ENCODE measurements around the gene SCOC. TPM values are rescaled to one million over a fixed set of nuclear protein-coding genes. Genes with fewer than 3 reads are reported as not detected.
A peak's percentile ranks its signal among the peaks of the same experiment; 100 is the strongest.

The SCOC gene
- total RNA-seq, 4 donors from 2014 or later: 28.6 to 40.5 (median 37.9) TPM

DNA sequence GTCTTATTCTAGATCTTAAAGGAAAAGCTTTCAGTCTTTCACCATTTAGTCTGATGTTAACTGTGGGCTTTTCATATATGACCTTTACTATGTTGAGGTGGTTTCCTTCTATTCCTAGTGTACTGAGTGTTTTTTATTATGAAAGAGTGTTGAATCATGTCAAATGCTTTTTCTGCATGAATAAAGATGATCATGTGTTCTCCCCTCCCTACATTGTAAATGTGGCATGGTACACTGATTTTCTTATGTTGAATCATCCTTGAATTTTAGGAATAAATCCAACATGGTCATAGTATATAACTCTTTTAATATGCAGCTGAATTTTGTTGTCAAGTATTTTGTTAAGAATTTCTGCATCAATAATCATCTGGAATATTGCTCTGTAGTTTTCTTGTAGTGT is 49.7 kb downstream of the SCOC start:
- TF ChIP-seq, protein P1, sequence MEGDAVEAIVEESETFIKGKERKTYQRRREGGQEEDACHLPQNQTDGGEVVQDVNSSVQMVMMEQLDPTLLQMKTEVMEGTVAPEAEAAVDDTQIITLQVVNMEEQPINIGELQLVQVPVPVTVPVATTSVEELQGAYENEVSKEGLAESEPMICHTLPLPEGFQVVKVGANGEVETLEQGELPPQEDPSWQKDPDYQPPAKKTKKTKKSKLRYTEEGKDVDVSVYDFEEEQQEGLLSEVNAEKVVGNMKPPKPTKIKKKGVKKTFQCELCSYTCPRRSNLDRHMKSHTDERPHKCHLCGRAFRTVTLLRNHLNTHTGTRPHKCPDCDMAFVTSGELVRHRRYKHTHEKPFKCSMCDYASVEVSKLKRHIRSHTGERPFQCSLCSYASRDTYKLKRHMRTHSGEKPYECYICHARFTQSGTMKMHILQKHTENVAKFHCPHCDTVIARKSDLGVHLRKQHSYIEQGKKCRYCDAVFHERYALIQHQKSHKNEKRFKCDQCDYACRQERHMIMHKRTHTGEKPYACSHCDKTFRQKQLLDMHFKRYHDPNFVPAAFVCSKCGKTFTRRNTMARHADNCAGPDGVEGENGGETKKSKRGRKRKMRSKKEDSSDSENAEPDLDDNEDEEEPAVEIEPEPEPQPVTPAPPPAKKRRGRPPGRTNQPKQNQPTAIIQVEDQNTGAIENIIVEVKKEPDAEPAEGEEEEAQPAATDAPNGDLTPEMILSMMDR (IDR thresholded peaks at IDR 0.05): no peak
- DNase-seq (ENCODE audit: low spot score) (no peak), ATAC-seq (ENCODE audit: low FRiP score) (no peak)

DNA sequence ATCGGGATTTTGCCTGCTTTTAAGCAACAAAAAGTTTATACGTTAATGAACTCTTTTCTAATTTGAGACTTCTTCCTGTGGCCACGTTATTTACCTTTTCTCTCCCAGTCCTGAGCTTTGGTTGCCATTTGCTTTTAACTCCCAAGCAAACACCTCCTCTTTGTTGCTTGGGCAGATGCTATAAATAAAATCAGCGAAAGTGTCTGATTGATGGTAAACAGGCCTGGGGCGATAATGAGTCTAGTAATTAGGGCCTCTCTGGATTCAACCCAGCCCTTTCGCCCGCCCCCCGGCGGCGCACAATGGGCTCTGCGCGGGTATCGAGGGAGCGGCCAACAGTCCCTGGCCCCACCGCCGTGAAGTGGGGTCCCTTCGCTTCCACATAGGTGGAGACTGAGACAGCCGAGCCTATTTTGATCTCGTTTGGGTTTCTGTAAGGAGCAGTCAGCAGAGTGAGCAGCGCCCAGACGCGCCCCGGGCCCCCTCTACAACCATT is 53.2 kb downstream of the SCOC start:
- peak; percentile 26 for ATAC-seq (ENCODE audit: low FRiP score)
- no peak for DNase-seq (ENCODE audit: low spot score)
- TF ChIP-seq, protein P1 (IDR thresholded peaks at IDR 0.05): no peak

DNA sequence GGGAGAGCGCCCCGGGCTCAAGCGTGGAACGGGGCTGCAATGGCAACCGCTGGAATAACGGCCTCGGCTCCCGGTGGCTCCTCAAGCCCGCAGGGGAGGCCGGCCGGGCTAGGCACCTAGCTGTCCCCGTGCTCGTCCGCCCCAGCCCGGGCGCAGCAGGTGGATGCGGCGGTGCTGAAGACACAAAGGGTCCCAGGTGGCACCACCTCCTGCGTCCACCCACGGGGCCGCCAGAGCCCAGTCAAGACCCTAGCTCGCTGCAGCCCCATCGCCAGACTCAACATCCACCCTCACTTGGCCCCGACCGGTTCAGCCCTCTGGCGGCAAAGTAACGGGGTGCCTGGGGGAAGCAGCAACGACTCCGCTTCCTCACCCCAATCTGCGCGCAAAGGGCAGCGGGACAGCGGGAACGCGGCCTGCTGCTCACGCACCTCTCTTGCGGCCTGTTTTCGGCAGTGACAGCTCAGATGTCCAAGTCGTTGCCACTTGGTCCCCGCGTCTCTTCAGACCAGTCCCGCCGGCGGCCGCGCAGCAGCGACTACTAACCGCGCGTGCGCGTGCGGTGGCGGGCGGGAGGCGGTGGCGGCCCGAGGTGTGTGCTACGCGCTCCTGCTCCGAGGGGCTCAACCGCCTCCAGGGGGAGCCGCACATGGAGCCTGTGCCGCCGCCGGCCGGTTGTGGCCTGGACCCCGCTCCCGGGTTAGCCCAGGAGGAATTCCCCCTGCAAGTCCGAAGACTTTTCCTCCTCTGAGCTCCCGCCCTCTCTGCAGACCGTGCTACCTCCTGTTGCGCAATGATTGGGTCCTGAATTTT is 53.9 kb downstream of the SCOC start, which contains the start of gene CLGN:
Gene CLGN, minus strand, starts transcription at position 543 of the 813 bp plus-strand sequence. CDS start 14,570 bp downstream, outside the sequence.
- TF ChIP-seq, protein P1 (IDR thresholded peaks at IDR 0.05): no peak
- peak; percentile 90 for ATAC-seq (ENCODE audit: low FRiP score)
- no peak for DNase-seq (ENCODE audit: low spot score)

DNA sequence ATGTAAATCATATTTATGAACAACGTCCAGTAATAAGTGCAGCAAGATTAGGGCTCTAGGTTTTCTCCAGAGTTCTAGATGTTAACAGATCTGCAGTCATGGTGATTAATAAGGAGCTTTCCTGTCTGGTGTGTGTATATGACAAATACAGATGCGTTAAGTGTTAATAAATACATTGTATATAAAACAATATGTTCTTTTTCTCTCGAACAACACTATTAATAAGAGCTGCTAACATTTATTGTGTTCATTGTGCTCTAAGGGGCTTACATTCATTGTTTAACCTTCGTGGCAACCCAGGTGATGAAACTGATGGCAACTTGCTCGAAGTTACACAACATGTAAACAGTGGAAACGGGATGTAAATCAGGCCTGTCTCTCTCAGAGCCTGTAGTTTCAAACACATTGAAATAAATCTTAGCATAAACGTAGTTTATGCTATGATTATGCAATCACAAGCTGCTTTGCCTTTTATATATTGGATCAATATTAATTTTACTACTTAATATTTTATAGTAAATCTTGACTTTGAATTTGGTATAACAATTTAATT is 54.5 kb downstream of the SCOC start:
- no peak for ATAC-seq (ENCODE audit: low FRiP score)
- TF ChIP-seq, protein P1 (IDR thresholded peaks at IDR 0.05): no peak
- no peak for DNase-seq (ENCODE audit: low spot score)

Other genes starting within 250 kb of the SCOC start
- 10 to 100 TPM in 3 of 4 donors, 1 to 10 TPM in 1; 4.8 to 12.8 (median 11.7) TPM for gene MAML3, start 219.5 kb upstream of the SCOC start, total RNA-seq
- under 1 TPM; 0.19 to 0.48 (median 0.38) TPM for gene CLGN, start 54.0 kb downstream of the SCOC start, total RNA-seq
- not detected for gene MGAT4D, start 124.6 kb downstream of the SCOC start, total RNA-seq
- 10 to 100 TPM; 13.1 to 18.6 (median 17.7) TPM for gene ELMOD2, start 150.5 kb downstream of the SCOC start, total RNA-seq
- gene UCP1, start 195.3 kb downstream of the SCOC start, total RNA-seq: 1 to 10 TPM in 1 of 4 donors, under 1 TPM in 1, not detected in 2; 0.28 to 2.0 TPM

All from omental fat pad (tissue), 4 donors.